Keratinocyte (primary cell): Measurements from ENCODE around the gene OBSCN. TPM values are rescaled to one million over a fixed set of nuclear protein-coding genes. Genes with fewer than 3 reads are reported as not detected.

Experiments used
- DNase-seq: peaks from one replicate; pipeline ENCODE4 v3.0.0-alpha.2; 2011; ENCODE audit warnings: low read depth, missing footprints, low spot score
- FAIRE-seq: peaks from 2 replicates; lab custom pipeline; 2011; peaks lifted over from hg19 to GRCh38; lab: Jason Lieb, UNC
- H2AFZ ChIP-seq: 2 replicates; pipeline ENCODE4 v1.6.0; 2012; ENCODE audit warnings: low read length, control low read depth, inconsistent platforms; ENCODE audit not compliant: control insufficient read depth
- H3K27ac ChIP-seq: 2 replicates; pipeline ENCODE4 v1.5.1; 2011; ENCODE audit warnings: low read length; ENCODE audit not compliant: control insufficient read depth, insufficient read depth
- H3K27me3 ChIP-seq: 3 replicates; pipeline ENCODE4 v1.6.0; 2011; ENCODE audit warnings: low read length; ENCODE audit not compliant: control insufficient read depth, insufficient read depth; ENCODE audit errors: extremely low read depth
- H3K36me3 ChIP-seq, 2 experiments: 2 replicates in 1 of 2; 3 replicates in 1 of 2; pipeline ENCODE4 v1.5.1; 2011; ENCODE audit warnings: low read length in 2 of 2, mild to moderate bottlenecking in 1 of 2; ENCODE audit not compliant: control insufficient read depth in 2 of 2, insufficient read depth in 2 of 2; ENCODE audit errors: extremely low read depth in 1 of 2
- H3K4me1 ChIP-seq: 3 replicates; pipeline ENCODE4 v1.5.1; 2011; ENCODE audit warnings: low read length; ENCODE audit not compliant: control insufficient read depth, insufficient read depth; ENCODE audit errors: extremely low read depth
- H3K4me2 ChIP-seq: 3 replicates; pipeline ENCODE4 v1.6.0; 2011; ENCODE audit warnings: low read depth, low read length; ENCODE audit not compliant: control insufficient read depth, insufficient read depth; ENCODE audit errors: extremely low read depth
- H3K4me3 ChIP-seq, 3 experiments: fragments of 200-600 bp in 1 of 3; sonication (generic) in 1 of 3; 2 replicates in 2 of 3; 3 replicates in 1 of 3; pipeline ENCODE4 v1.5.1; 2011 to 2016; ENCODE audit warnings: low read length in 3 of 3, mild to moderate bottlenecking in 3 of 3, control low read depth in 2 of 3, inconsistent platforms in 1 of 3, low read depth in 1 of 3, mixed read lengths in 1 of 3, mixed run types in 1 of 3, moderate library complexity in 1 of 3; ENCODE audit not compliant: control insufficient read depth in 2 of 3, insufficient read depth in 2 of 3; ENCODE audit errors: extremely low read depth in 1 of 3
- H3K79me2 ChIP-seq: 2 replicates; pipeline ENCODE4 v1.6.0; 2012; ENCODE audit warnings: low read length; ENCODE audit not compliant: control insufficient read depth, insufficient read depth
- H3K9ac ChIP-seq: 3 replicates; pipeline ENCODE4 v1.6.0; 2011; ENCODE audit warnings: low read length; ENCODE audit not compliant: control insufficient read depth, insufficient read depth; ENCODE audit errors: extremely low read depth
- H3K9me1 ChIP-seq: 3 replicates; pipeline ENCODE4 v1.6.0; 2011; ENCODE audit warnings: low read length; ENCODE audit not compliant: control insufficient read depth, insufficient read depth; ENCODE audit errors: extremely low read depth
- H3K9me3 ChIP-seq: 2 replicates; pipeline ENCODE4 v1.5.1; 2012; ENCODE audit warnings: low read depth, low read length; ENCODE audit not compliant: control insufficient read depth
- H4K20me1 ChIP-seq: 3 replicates; pipeline ENCODE4 v1.6.0; 2011; ENCODE audit warnings: low read length; ENCODE audit not compliant: control insufficient read depth, insufficient read depth; ENCODE audit errors: extremely low read depth
- EZH2 ChIP-seq: IDR thresholded peaks from one replicate; pipeline ENCODE4 v1.6.1; 2012; ENCODE audit warnings: inconsistent platforms, mild to moderate bottlenecking, low read length, moderate library complexity
- dilution Hi-C: fragments of 300-500 bp; cut with MboI; formaldehyde crosslinking; loops from one replicate; pipeline ENCODE4 v1.7.0; 2020; ENCODE audit warnings: low sequenced_read_pairs; ENCODE audit not compliant: extremely low pct_ligation_motif_present
- polyA plus RNA-seq, 5 experiments: library from polyadenylated mRNA; depleted of rRNA in 3 of 5; stranded (reverse) in 3 of 5; stranded (forward) in 1 of 5; unstranded in 1 of 5; fragments of >200 nt; gene quantifications; 1 replicate in 1 of 5; 2 replicates in 3 of 5; 3 replicates in 1 of 5; pipeline versions ENCODE4 v1.2.1 to v1.2.3, GENCODE V29; 2011 to 2012; ENCODE audit warnings: missing spikeins in 2 of 5, low read depth in 1 of 5, low replicate concordance in 1 of 5
- TF ChIP-seq, protein P1 (sequence below), 3 experiments: IDR thresholded peaks in 1 of 3; conservative IDR thresholded peaks in 1 of 3; optimal IDR thresholded peaks in 1 of 3; 2 replicates in 2 of 3; 3 replicates in 1 of 3; pipeline versions ENCODE3 to v1.5.1; 2011; ENCODE audit warnings: low read length in 3 of 3, mild to moderate bottlenecking in 3 of 3, moderate library complexity in 2 of 3, control low read depth in 1 of 3, inconsistent platforms in 1 of 3; ENCODE audit not compliant: insufficient read depth in 2 of 3; ENCODE audit errors: extremely low read depth in 1 of 3

Gene OBSCN
- polyA plus RNA-seq, 1 donor (not counting 4 experiments of a cell fraction or from before 2014, with no cell fraction given): 1.8 TPM

- dilution Hi-C loops: no loop called here
- H3K27me3 ChIP-seq: no peaks in the 10 kb centered on the region
- no peak overlapping the region for H3K4me3 ChIP-seq
- no peaks in the 10 kb centered on the region for H3K36me3 ChIP-seq
- no peaks in the 10 kb centered on the region for H3K9me1 ChIP-seq
- no peaks in the 10 kb centered on the region for H4K20me1 ChIP-seq
- no peak overlapping the region for H3K9ac ChIP-seq
- no peak for FAIRE-seq
- no peak overlapping the region for H3K27ac ChIP-seq
- DNase-seq: no peak
- no peak overlapping the region for H2AFZ ChIP-seq
- no peaks in the 10 kb centered on the region for H3K79me2 ChIP-seq
- no peak overlapping the region for H3K4me2 ChIP-seq
- H3K4me1 ChIP-seq: no peaks in the 10 kb centered on the region
- H3K9me3 ChIP-seq: no peaks in the 10 kb centered on the region
- no peak for TF ChIP-seq EZH2
- TF ChIP-seq, protein P1, sequence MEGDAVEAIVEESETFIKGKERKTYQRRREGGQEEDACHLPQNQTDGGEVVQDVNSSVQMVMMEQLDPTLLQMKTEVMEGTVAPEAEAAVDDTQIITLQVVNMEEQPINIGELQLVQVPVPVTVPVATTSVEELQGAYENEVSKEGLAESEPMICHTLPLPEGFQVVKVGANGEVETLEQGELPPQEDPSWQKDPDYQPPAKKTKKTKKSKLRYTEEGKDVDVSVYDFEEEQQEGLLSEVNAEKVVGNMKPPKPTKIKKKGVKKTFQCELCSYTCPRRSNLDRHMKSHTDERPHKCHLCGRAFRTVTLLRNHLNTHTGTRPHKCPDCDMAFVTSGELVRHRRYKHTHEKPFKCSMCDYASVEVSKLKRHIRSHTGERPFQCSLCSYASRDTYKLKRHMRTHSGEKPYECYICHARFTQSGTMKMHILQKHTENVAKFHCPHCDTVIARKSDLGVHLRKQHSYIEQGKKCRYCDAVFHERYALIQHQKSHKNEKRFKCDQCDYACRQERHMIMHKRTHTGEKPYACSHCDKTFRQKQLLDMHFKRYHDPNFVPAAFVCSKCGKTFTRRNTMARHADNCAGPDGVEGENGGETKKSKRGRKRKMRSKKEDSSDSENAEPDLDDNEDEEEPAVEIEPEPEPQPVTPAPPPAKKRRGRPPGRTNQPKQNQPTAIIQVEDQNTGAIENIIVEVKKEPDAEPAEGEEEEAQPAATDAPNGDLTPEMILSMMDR (optimal IDR thresholded peaks at IDR 0.05 in 1 of 3, IDR thresholded peaks at IDR 0.05 in 1 of 3, conservative IDR thresholded peaks at IDR 0.05 in 1 of 3; ENCODE audit: extremely low read depth in 1 of 3, insufficient read depth in 2 of 3, low read length in 3 of 3): no peak
These were observed 51.6 kb downstream of the OBSCN start for GRCh38 chr1:228259368-228259894.

DNA sequence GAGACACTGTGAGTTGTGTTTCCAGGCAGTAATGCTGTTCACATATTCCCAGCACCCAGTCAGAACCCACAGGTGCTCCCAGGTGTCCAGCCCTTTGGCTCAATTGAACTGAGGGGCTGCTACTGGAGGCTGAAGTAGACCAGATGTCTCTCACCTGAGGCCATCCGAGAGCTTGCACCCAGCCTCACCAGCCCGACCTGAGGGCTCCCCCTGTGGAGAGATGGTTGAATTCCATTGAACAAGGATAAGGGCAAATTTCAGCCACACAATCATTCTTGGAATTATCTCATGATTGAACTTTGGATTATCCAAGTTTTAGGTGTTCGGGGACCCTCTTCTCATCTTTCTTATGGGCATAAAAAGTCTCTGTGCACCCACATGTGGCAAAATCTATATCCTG lies 52.1 kb downstream of the OBSCN start:
- H3K79me2 ChIP-seq: no peaks in the 10 kb centered on the region
- no peaks in the 10 kb centered on the region for H3K27me3 ChIP-seq
- no peaks in the 10 kb centered on the region for H3K9me3 ChIP-seq
- H3K4me2 ChIP-seq: no peak overlapping the region
- no peaks in the 10 kb centered on the region for H4K20me1 ChIP-seq
- no peak for FAIRE-seq
- H3K4me1 ChIP-seq: no peaks in the 10 kb centered on the region
- no peak overlapping the region for H3K4me3 ChIP-seq
- DNase-seq: no peak
- H3K9me1 ChIP-seq: no peaks in the 10 kb centered on the region
- no peak overlapping the region for H3K9ac ChIP-seq
- no peak overlapping the region for H3K27ac ChIP-seq
- H3K36me3 ChIP-seq: no peaks in the 10 kb centered on the region
- dilution Hi-C loops: no loop called here
- no peak overlapping the region for H2AFZ ChIP-seq
- TF ChIP-seq, protein P1 (optimal IDR thresholded peaks at IDR 0.05 in 1 of 3, IDR thresholded peaks at IDR 0.05 in 1 of 3, conservative IDR thresholded peaks at IDR 0.05 in 1 of 3; ENCODE audit: extremely low read depth in 1 of 3, insufficient read depth in 2 of 3, low read length in 3 of 3): peak; percentile 23 to 44 (median 31)
- no peak for TF ChIP-seq EZH2
